Peyer's patch (tissue), 4 donors: ENCODE measurements around the gene FILIP1L. TPM values are rescaled to one million over a fixed set of nuclear protein-coding genes. Genes with fewer than 3 reads are reported as not detected.

Source experiments
- DNase-seq, 3 donors: peaks; one replicate each; pipeline ENCODE4 v3.0.0-alpha.2; 2017 to 2019
- H3K27ac ChIP-seq, 4 donors: fragments of 200-600 bp; sonication (generic); one replicate each; pipeline ENCODE4 v1.5.1; 2016 to 2019
- H3K27me3 ChIP-seq, 2 donors: fragments of 200-600 bp; sonication (generic); one replicate each; pipeline ENCODE4 v1.5.1; 2019
- H3K36me3 ChIP-seq, 3 donors: fragments of 200-600 bp; sonication (generic); one replicate each; pipeline ENCODE4 v1.5.1; 2016 to 2019
- H3K4me1 ChIP-seq, 4 donors: fragments of 200-600 bp; sonication (generic); one replicate each; pipeline ENCODE4 v1.5.1; 2016 to 2019
- H3K4me3 ChIP-seq, 4 donors: fragments of 200-600 bp; sonication (generic); 1 replicate in 3 of 4; 2 replicates in 1 of 4; pipeline ENCODE4 v1.5.1; 2016 to 2019; ENCODE audit warnings: mild to moderate bottlenecking in 1 of 4
- H3K9me3 ChIP-seq, 4 donors: fragments of 200-600 bp; sonication (generic); one replicate each; pipeline ENCODE4 v1.5.1; 2016 to 2019; ENCODE audit warnings: mild to moderate bottlenecking in 1 of 4
- CTCF ChIP-seq, 6 experiments: fragments of 450-650 bp in 4 of 6; fragments of 200-600 bp in 2 of 6; sonication (generic) in 1 of 6; IDR thresholded peaks; one replicate each; pipeline ENCODE4 v1.5.1; 2017 to 2019; ENCODE audit warnings: antibody characterized with exemption in 6 of 6, mild to moderate bottlenecking in 3 of 6, moderate library complexity in 1 of 6
- POLR2A ChIP-seq, 2 donors: fragments of 450-650 bp; IDR thresholded peaks; one replicate each; pipeline ENCODE4 v1.5.1; 2017; ENCODE audit warnings: antibody characterized with exemption in 2 of 2, mild to moderate bottlenecking in 2 of 2, moderate library complexity in 2 of 2
- total RNA-seq, 4 donors: library from RNA; depleted of rRNA; stranded (reverse); fragments of >200 nt; gene quantifications; one replicate each; pipeline ENCODE4 v1.1.0, GENCODE V29; 2016

The FILIP1L gene
- total RNA-seq, 4 donors from 2014 or later = 5.3 to 69.3 (median 13.1) TPM

DNA sequence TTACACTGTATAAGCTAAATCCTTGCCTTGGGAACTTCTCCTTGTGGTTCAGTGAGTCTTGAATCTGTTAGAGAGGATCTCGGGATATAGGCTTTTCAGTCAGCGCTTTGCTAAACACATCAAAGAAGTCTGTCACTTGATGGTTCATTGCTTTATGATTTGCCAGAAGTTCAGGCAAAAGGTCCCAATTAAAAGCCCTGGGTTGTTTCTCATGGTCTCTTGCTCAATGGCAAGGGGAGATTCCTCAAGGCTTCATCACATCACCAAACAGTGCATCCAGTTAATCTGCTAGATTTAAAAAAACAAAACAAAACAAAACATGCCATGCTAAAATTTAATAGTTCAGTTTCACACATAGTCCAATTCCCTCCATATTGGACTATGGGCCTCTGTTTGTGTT is 114.8 kb downstream of the FILIP1L start:
- Histone ChIP-seq H3K36me3 (no peaks in the 10 kb centered on the region), H3K4me1 (peaks cover 0 to 10% (median 0%) of the 10 kb centered on the region in 4 donors), H3K27me3 (no peaks in the 10 kb centered on the region), H3K9me3 (no peaks in the 10 kb centered on the region), H3K27ac (no peak overlapping the region), H3K4me3 (no peak overlapping the region)
- no peak for TF ChIP-seq POLR2A (IDR thresholded peaks at IDR 0.05)
- no peak for TF ChIP-seq CTCF (IDR thresholded peaks at IDR 0.05)
- no peak for DNase-seq

- Histone ChIP-seq H3K9me3 (no peaks in the 10 kb centered on the region), H3K4me3 (no peak overlapping the region), H3K4me1 (no peaks in the 10 kb centered on the region), H3K27ac (no peak overlapping the region), H3K27me3 (no peaks in the 10 kb centered on the region), H3K36me3 (no peaks in the 10 kb centered on the region)
- TF ChIP-seq POLR2A (IDR thresholded peaks at IDR 0.05) = no peak
- TF ChIP-seq CTCF (IDR thresholded peaks at IDR 0.05) = no peak
- no peak for DNase-seq
These were observed 117.0 kb downstream of the FILIP1L start for GRCh38 chr3:99997293-99997692.

DNA sequence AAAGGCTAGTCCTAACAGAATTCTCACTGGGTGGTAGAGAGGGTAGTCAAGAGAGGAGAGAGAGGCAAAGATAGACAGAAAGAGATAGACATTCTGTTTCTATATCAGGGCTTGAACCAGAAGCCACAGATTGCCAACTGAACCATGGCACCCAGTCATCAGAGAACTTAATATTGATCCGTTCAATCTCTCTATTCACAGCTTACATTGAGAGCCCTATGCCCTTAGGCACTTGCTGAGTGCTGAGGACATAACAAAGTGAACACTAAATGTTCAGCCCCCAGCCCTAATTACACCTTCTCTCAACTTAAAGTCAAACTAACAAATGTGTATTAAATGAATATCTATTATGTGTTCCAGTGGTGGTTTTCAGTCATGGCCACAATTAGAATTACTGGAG is 124.1 kb downstream of the FILIP1L start:
- H3K27me3 ChIP-seq = no peaks in the 10 kb centered on the region
- no peaks in the 10 kb centered on the region for H3K9me3 ChIP-seq
- TF ChIP-seq POLR2A (IDR thresholded peaks at IDR 0.05) (no peak), CTCF (IDR thresholded peaks at IDR 0.05) (no peak)
- no peak for DNase-seq
- H3K36me3 ChIP-seq = no peaks in the 10 kb centered on the region
- no peak overlapping the region for H3K27ac ChIP-seq
- no peaks in the 10 kb centered on the region for H3K4me1 ChIP-seq
- H3K4me3 ChIP-seq = no peak overlapping the region

DNA sequence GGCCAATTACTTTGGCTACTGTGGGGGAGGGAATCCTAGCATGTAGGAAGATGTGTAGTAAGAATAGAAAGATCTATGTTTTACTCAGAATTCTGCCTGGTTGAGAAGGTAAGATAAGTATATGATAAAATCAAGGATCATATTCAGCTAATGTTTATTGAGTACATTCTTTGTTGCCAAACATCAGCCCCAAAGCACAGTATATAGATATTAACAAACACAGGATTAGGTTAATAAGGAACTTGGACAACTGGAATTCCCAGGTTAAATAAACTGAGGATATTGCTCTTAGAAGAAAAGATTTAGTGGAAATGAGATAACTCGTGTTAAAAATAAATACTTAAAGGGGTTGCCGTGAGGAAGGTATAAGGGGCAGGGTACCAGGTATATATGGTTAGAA is 129.6 kb downstream of the FILIP1L start:
- H3K4me3 ChIP-seq = no peak overlapping the region
- DNase-seq = no peak
- H3K27me3 ChIP-seq = no peaks in the 10 kb centered on the region
- no peaks in the 10 kb centered on the region for H3K36me3 ChIP-seq
- no peak overlapping the region for H3K27ac ChIP-seq
- no peaks in the 10 kb centered on the region for H3K9me3 ChIP-seq
- no peak for TF ChIP-seq POLR2A (IDR thresholded peaks at IDR 0.05)
- no peaks in the 10 kb centered on the region for H3K4me1 ChIP-seq

- Histone ChIP-seq H3K9me3 (no peaks in the 10 kb centered on the region), H3K27me3 (no peaks in the 10 kb centered on the region), H3K4me1 (no peaks in the 10 kb centered on the region), H3K27ac (no peak overlapping the region), H3K4me3 (no peak overlapping the region), H3K36me3 (no peaks in the 10 kb centered on the region)
- TF ChIP-seq POLR2A (IDR thresholded peaks at IDR 0.05) = no peak
- no peak for TF ChIP-seq CTCF (IDR thresholded peaks at IDR 0.05)
- no peak for DNase-seq
These were observed 130.2 kb downstream of the FILIP1L start for GRCh38 chr3:99984139-99984538.

- Histone ChIP-seq H3K4me3 (no peak overlapping the region), H3K9me3 (no peaks in the 10 kb centered on the region), H3K27me3 (no peaks in the 10 kb centered on the region), H3K36me3 (no peaks in the 10 kb centered on the region), H3K27ac (no peak overlapping the region), H3K4me1 (no peaks in the 10 kb centered on the region)
- no peak for DNase-seq
- TF ChIP-seq CTCF (IDR thresholded peaks at IDR 0.05) = no peak
These were observed 131.7 kb downstream of the FILIP1L start for GRCh38 chr3:99982650-99983049.
